Measurements from ENCODE around the gene IGFALS.

DNA sequence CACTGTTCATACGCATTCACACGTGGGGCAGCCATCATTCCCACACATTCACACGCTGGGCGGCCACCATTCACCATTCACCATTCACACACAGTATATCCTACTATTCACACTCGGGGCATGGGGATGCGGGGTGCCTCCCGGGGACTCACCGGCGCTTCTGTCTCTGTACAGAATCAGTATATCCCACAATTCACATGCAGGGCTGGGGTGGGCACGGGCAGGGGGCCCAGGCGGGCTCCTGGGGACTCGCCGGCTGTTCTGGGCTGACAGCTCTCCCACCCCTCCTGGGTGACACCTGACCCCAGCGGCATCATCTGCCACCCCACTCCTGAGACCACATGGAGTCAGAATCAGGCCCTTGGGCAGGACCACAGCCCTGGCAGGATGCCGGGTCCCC, 31.8 kb downstream of the IGFALS start:
- TF ChIP-seq, protein P1, sequence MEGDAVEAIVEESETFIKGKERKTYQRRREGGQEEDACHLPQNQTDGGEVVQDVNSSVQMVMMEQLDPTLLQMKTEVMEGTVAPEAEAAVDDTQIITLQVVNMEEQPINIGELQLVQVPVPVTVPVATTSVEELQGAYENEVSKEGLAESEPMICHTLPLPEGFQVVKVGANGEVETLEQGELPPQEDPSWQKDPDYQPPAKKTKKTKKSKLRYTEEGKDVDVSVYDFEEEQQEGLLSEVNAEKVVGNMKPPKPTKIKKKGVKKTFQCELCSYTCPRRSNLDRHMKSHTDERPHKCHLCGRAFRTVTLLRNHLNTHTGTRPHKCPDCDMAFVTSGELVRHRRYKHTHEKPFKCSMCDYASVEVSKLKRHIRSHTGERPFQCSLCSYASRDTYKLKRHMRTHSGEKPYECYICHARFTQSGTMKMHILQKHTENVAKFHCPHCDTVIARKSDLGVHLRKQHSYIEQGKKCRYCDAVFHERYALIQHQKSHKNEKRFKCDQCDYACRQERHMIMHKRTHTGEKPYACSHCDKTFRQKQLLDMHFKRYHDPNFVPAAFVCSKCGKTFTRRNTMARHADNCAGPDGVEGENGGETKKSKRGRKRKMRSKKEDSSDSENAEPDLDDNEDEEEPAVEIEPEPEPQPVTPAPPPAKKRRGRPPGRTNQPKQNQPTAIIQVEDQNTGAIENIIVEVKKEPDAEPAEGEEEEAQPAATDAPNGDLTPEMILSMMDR (IDR thresholded peaks at IDR 0.05), result no peak
- no peak for TF ChIP-seq POLR2A (IDR thresholded peaks at IDR 0.05)

All from lower leg skin (tissue), 3 donors.